Measurements from ENCODE around the gene NFIA.

NFIA gene

DNA sequence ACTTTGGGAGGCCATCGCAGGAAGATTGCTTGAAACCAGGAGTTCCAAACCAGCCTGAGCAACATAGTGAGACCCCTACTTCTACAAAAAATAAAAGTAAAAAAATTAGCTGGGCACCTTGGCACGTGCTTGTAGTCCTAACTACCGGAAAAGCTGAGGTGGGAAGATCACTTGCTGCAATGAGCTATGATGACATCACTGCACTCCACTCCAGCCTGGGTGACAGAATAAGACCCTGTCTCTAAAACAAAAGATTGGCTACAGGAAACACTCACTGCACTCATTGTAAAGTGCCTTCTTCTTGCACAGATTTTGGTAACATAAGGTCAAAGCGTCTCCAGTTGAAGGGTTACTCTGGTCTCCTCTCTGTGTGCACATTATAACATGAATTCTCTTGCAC is 336.8 kb downstream of the NFIA start:
- DNase-seq: no peak

DNA sequence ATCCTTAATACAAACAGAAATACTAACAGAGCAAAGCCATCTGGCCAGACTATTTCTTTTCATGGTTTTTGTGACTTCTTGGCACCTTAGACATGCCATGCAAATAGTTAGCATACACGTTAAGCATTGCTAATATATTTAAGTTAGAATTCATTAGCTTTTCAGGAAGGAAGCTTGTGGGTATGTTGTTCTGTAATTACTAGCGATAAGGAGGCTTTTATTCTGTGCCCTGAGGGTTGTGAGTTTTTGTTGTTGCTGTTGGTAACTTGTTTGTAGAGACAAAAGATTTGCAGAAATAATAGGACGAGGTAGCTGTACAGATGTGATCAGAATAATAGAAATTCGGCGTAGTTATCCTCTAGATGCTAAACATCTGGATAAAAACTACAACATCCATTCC is 337.3 kb downstream of the NFIA start:
- no peak for DNase-seq

DNA sequence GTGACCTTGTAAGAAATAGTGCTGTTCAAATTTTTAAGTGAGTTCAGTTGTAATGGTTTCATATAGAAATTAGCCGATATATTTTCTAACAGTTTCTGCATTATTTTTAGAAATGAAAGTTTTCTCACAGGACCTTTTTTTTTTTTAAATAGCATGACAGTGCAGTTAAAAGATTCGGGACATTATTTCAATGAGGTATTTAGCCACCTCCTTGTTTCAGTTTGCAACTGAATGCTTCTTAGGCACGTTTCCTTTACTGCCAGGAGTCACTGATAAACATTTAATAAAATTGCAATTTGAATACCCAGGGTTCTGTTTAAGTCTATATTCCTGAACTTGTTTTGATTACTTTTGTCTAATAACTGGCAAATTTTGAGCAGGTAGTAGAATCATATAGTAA is 337.9 kb downstream of the NFIA start:
- DNase-seq: no peak

DNA sequence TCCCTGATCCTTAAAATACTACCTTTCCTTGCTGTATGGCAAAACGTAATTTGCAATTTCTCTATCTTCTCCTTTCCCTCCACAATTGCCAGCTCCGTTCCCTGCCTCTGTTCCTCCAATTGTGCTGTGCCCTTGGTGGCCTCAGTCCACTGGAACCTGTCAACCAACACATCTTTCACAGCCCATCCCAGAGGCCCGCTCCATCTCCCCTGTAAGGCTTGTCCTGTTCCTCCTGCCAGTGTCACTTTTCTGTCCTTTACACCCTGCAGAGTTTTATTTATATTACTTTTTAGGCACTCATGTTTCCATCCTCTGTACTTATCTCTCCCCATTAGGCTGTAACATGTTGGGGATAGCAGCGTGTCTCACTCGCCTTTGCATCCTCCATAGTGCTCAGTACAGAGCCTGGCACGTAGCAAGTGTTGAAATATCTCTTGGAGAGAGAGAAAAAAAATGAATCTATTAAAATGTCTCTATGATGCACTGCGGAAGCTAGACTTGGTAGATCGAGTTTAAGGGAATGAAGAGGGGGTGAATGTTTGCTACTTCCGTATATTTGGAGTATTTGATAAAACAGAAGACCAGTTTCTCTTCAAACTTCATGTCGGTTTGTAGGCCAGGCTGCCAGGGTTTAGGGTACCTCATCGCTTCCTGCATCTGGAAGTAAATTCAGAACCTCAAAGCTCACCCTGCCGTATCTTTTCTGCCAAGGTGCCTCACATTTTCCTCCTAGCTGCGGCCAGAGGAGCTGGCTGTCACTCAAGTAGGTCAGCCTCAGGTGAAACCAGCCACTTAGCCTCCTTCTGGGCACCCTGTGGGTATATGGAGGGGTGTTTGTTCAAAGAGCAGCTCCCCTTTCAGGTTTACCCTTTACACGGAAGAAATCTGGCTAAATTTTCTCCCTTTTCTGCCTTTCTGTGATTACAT is 338.8 kb downstream of the NFIA start:
- DNase-seq: no peak

DNA sequence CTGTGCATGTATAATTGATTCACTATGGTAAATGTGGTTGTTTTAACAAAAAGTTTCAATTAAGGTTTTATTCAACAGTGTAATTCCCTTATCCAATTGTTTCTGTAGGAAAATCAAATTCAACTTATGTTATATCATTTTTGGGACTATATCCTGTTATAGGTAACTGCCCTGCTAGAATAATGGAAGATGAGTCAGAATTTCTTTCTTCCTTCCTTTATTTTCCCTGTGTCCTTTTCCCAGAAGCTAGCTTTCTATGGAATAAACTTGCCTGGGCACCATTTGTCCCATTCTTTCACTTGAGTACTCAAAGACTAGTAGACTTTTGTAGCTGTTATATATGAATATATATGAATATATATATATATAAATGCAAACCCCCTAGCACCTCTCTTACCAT is 341.3 kb downstream of the NFIA start:
- no peak for DNase-seq

DNA sequence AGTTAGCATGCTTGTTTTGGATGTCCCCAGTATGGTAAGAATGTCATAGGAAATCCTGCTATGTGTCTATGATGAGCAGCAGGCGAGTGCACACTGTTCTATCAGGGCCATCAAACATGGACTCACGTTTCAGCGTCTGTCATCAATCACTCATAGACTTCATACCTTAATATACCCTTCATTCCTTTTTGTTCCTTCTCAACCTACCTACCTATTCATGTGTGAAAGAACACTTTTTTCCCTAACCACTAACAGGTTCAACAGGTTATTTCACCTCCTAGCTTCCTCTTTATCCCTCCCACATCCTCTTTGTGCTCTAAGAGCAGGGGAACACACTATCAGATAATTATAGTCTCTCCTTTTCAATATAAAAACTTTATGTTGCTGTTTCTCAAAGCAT is 342.0 kb downstream of the NFIA start:
- no peak for DNase-seq

DNA sequence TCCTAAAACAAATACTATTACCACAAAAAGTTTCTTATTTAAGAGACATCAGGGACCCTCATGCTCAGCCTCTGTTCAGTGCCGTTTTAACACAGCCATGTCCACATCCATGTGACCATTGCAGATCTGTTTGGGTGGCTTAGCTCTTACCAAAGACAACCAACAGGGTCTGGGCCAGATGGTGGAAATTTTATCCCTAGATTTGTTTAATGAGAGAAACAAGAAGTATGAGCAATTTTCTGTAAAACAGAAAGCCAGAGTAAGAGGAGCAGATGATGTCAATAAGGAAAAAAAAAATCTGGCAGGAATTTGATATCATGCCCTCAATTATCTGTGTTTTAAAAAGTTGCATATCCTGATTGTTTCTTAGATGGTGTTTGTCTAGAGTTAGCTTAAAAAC is 342.7 kb downstream of the NFIA start:
- no peak for DNase-seq

DNA sequence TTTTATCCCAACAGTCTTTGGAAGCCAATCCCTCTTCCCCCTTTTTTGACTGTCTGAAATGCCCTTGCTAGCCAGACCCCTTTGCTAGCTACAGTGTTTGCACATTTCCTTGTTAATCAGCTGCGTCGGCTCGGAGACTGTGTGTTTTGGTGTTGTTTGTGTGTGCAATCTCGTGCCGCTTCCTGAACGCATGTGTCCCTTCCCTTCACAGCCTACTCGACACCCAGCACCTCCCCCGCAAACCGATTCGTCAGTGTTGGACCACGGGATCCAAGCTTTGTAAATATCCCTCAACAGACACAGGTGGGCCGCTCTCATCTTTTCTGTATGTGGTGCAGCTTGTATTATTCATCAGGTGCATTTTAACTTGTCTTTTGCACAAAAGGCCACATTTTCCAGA is 343.9 kb downstream of the NFIA start:
- no peak for DNase-seq

DNA sequence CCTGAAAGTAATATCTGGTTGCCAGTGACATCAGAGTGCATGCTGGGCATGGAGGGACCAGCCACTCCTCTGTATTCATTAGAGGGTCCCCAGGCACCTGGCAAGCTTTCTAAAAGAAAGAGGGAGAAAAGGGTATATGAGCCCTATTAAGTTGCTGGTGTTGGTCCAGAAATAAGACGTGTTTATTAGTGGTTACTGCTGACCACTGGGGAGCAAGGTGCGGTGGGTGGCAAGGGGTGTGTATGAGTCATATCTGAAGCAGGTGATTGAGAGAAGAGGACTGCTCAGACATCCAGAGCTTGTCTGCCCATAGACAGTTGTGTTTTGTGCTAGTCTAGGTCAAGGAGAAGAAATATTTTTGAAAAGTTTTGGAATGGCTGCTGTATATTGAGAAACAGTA is 344.5 kb downstream of the NFIA start:
- no peak for DNase-seq

DNA sequence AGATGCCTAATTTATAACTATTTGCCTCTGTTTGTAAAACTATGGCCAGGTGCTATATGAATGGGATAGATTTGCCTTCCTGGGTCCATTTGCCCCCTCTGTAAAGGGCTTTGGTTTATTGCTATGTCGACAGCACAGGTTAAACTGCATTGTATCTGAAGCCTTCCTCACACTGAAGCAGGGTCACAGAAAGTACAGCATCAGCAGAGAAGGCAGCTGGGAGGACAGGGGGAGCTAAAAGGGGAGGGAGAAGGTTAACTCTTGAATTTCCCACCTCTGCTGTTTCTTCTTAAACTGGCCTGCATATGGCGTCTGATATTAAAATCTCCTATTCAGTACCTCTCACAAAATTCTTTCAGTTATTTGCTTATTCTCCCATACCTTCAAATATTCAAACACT is 345.1 kb downstream of the NFIA start:
- no peak for DNase-seq

DNA sequence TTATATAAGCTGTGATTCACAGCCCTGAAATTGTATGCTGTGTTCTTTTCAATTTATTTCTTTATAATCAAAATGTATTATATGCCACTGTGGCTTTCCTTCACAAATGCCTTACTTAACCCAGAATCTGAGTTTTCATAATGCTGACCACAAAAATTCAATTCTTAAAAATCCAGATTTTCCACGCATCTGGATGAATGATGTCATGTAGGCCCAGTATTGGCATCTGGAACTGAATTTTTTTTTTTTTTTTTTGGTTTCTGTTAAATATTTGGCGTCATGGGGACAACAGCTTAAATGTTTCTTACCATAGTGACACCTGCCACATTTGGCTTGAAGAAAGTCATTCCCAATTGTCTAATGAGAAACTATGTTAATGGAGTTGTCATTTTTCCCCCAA is 345.8 kb downstream of the NFIA start:
- no peak for DNase-seq

DNA sequence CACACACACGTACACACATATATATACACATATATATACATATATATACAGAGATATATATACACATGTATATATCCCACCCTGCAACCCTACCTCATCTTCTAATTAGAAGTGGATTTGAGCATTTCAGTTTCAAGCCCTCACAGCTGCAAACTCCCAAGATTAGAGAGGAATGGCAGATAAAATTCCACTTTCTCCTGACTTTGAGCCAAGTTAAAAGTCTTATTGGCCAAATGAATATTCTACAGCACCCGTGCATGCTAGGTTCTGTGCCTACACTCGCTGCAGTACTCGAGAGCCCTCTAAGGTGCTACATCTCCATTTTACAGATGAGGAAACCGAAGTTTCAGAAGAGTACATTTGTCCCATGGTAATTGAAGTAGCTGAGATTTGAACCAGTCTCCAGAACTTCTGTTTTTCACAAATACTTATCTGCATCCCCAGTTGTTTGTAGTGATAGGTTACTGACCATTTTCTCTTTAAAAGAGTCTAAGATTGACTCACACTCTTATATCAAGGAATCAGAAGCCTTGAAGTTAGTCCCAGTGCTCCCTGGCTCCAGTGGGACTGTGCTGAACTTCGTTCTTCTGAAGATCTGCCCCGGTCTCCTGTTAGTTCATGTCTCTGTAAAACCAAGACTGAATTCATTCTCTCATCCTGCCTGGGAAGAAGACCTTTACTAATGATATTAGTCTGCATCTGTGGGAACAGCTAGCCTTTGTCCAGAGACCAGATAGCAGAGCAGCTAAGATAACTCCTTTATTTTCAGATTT is 350.4 kb downstream of the NFIA start:
- no peak for DNase-seq

DNA sequence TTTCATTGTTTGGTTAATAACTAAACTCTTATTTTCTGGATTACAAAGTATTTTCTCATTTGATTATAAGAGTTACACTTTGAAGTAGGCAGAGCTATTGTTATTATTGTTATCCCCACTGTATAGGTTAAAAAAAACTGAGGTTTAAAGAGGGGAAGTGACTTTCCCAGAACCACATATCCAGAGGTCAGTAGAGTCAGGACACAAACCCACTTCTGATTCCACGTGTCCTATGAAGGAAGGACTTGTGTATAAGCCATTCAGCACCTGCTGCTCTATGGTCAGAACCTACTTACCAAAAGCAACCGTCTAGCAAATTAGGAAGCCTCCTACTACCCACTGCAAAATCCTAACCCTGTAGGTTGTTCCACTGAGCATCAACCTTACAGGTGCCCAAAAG is 351.3 kb downstream of the NFIA start:
- no peak for DNase-seq

DNA sequence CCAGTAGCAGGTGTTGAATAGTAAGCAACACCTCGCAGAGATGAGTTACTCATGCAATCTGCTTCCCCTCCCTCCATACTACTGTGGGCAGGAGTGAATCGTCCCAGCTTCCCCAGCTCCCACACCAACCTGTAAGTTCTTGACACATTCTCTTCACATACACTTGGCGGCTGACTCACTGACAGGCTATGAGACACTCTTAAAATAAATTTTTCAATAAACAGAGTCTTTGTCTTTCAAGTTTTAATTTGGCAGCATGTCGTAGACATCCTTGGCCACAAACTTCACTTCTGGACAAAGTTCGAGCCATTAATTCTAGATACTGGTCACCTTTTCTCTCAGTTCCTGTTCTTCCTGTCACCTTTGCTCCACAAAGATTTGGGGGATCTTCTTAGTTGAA is 351.9 kb downstream of the NFIA start:
- no peak for DNase-seq

DNA sequence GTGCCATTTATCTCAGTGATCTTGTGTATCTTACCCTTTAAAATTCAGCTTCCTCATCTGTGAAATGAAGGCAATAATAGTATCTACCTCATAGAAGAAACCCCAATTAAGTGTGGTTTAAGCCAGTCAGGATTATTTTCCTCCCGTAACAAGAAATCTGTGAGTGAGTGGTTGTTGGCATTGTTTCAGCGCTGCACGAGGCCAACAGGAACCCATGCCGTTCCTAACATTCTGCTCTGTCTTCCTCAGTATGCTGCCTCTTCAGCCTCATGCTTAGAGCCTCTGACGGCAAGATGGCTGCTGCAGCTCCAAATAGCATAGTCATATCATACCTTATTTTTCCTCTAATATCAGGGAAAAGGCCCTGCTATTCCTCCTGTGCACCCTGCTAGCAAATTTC is 352.9 kb downstream of the NFIA start:
- DNase-seq: no peak

DNA sequence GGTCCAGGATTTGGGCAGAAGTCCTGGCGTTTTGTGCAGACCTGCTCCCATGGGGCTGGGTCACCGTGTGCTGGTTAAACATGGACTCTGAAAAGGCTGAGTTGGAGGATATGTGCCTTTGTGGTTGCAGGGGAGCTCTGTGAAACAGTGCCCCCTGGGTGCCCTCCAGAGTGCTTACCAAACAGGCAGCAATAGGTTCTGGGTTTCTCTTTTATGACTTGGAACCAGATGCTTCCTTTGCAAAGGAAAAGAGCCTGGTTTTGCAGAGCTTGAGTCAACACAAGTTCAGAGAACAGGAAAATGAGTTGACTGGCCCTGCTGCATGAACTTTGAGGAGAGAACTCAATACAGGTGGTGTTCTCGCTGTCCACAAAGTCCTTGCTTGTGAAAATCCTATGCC is 353.7 kb downstream of the NFIA start:
- no peak for DNase-seq

DNA sequence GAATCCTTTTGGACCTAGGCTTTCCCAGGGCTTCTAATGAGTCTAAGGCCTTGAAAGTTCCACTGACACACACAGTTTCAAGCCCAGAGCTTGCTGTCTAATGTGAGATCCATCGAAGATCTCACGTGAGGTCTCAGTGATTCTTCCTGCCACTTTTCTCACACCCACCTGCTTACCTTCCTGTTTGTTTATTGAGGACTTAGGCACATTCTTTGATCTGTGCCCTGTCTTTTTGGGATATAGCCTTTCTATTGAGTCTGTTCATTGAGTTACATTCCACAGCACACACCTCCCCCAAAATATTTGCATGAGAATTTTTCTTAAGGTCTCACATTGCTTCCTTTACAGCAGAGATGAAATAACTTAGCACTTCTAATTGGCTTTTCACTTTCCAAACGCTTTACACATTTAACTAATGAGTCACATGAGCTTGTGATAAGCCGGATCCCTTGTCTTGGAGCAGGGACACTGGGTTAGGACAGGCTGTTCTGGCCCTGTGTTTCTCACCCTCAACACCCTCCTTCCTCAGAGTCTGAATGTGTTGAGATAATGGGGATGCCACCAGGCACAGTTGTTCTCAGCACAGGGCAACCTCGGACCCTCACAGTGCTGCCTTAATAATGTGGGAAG is 354.2 kb downstream of the NFIA start:
- DNase-seq: no peak

DNA sequence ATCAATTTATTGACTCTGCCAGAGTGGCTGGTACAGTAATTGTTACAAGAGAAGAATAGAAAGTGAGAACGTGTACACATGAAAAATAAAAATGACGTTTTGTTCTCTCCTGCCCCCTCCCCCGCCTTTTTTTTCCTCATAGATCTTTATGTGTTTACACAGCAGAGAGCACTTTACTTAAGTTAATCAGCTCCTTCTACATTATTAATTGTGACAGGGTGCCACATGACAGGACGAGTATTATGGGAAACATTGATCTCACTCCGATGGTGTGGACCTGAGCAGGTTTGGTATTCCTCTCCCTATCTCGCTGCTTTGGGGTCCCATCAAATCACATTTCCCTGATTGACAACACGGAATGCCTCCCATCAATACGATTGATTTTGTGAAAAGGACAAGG is 356.9 kb downstream of the NFIA start:
- DNase-seq: no peak

DNA sequence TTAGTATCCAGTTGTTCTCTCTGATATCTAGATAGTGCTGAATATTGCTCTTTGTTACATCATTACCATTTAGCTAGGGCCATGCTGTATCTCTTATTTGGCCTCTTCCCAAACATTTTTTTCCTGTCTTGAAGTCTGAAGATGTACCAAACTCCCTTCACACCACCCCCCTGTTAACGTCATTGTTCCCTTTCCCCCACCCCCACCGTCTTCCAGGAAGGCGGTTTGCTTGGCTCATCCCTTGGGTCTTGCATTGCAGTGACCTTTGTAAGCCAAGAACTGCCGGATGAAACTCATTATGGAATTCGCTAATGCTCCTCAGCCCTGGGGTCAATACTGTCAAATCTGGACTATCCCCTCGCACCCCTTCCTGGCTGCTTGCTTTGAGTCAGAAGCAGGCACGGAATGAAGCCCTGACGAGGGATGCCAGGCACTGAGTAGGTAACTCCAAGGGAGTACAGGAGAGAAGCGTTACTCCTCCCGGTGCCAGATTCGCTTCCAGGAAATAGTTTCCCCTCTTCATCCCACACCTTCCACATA is 359.4 kb downstream of the NFIA start:
- no peak for DNase-seq

DNA sequence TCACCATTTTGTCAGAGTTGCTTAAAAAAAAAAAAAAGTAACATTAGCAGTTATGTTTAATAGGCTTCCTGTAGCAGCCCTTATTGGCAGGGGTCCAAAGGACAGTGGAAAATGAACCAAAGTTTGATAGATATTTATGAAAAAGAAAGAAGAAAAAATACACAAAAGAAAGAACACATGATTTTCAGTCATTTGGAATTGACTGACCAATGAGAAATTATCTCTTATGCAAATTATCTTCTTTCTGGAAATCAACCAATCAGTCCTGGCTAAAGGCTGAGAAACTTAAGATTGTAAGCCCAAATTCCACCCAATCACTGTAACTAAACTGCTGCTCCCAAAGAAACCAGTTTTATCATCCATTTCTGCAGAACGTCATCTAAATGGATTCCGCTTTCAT is 360.2 kb downstream of the NFIA start:
- DNase-seq: no peak

DNA sequence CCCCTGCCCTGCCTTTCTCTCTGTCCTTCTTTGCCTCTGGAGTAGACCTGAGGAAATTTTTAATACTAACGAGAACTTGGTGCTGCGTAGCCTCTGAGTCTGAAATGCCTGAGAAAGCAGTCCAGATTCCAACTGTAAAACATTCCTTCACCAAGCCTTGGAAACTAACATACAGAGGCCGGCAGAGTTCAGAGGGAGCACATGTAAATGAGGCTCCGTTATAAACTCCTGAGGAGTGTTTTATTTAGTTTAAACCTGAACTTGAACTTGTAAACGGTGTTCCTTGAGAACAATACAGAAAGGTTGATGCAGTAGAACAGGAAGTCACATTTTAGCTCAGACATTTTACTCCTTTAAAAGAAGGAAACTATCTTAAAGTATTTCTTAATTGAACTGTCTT is 361.9 kb downstream of the NFIA start:
- DNase-seq: no peak

DNA sequence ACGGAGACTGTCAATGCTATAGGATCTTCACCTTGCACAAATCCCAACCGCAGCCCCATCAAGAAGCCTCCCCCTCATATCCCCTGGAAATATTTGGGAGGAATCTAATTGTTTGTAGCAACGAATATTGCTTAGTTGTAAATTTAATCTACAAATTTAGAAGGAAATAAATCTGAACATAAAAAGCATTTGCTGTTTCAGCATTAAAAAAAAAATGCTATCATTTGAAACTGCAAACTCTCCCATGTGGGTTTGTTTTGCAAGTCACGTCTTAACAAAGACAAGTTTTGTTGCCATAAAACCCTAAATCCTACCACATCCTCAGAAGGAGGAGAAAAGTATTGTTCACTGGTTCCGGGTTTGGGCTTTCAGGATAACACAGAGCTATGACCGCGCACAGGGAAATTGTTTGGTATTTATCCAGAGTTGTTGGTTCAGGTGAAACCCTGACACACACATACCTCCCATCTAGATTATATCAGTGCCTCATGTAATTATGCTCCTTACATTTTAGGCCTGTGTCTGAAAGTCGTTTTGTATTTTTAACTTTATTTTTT is 363.0 kb downstream of the NFIA start:
- DNase-seq: no peak

DNA sequence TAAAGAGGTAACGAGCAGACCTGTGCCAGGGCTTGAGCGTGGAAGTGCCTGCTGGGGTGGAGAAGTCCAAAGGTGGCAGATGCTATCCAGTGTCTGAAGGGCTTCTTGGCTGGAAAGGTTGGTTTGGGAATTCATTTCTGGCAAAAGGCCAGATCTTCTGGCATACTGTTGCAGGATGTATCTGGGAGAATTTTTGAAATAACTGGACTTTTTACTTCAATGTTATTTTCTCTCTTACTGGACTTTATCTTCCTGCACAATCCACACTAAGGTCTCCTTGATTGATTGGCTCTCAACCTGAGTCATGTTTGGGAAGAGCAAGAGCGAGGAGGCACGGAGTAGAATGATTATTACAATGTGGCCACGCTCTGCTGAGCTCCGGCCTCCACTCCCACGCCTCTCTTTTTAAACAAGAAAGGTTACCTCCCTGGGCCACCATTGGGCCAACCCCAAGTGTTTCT is 364.2 kb downstream of the NFIA start:
- no peak for DNase-seq

All from stimulated activated CD4-positive, alpha-beta T cell treated with anti-CD3 and anti-CD28 coated beads, Interleukin-2, amount 100 ng/mL, for 48 hours (primary cell).